Measurements from ENCODE around the gene TOM1L2.

DNA sequence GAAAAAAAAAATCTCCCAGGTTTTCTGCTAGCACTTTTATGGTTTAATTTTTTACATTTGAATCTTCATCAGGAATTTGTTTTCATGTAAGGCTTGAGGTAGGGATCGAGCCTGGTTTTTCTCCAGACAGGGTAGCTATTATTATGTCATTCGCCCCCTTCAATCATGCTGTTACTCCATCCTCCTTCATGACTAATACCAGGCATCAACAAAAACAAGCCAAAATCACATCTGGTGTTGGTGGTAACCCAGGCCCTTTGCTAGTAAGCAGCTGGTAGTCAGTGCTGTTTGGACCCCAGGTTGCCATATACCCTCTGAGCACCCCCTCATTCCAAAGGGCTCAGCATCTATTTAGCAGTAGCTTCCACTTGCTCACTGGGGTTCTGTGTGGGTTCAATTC, 30.0 kb upstream of the TOM1L2 start:
- TF ChIP-seq, protein P1, sequence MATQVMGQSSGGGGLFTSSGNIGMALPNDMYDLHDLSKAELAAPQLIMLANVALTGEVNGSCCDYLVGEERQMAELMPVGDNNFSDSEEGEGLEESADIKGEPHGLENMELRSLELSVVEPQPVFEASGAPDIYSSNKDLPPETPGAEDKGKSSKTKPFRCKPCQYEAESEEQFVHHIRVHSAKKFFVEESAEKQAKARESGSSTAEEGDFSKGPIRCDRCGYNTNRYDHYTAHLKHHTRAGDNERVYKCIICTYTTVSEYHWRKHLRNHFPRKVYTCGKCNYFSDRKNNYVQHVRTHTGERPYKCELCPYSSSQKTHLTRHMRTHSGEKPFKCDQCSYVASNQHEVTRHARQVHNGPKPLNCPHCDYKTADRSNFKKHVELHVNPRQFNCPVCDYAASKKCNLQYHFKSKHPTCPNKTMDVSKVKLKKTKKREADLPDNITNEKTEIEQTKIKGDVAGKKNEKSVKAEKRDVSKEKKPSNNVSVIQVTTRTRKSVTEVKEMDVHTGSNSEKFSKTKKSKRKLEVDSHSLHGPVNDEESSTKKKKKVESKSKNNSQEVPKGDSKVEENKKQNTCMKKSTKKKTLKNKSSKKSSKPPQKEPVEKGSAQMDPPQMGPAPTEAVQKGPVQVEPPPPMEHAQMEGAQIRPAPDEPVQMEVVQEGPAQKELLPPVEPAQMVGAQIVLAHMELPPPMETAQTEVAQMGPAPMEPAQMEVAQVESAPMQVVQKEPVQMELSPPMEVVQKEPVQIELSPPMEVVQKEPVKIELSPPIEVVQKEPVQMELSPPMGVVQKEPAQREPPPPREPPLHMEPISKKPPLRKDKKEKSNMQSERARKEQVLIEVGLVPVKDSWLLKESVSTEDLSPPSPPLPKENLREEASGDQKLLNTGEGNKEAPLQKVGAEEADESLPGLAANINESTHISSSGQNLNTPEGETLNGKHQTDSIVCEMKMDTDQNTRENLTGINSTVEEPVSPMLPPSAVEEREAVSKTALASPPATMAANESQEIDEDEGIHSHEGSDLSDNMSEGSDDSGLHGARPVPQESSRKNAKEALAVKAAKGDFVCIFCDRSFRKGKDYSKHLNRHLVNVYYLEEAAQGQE (IDR thresholded peaks at IDR 0.05; ENCODE audit: borderline replicate concordance), result no peak
- TF ChIP-seq TAF1 (IDR thresholded peaks at IDR 0.05; ENCODE audit: low read depth) (no peak), EZH2 (IDR thresholded peaks at IDR 0.05; ENCODE audit: borderline replicate concordance, insufficient read depth, low read length, poor library complexity, severe bottlenecking) (no peak), MXI1 (conservative IDR thresholded peaks at IDR 0.05; ENCODE audit: poor library complexity, severe bottlenecking) (no peak), RAD21 (conservative IDR thresholded peaks at IDR 0.05) (no peak)
- TF ChIP-seq, protein P2, sequence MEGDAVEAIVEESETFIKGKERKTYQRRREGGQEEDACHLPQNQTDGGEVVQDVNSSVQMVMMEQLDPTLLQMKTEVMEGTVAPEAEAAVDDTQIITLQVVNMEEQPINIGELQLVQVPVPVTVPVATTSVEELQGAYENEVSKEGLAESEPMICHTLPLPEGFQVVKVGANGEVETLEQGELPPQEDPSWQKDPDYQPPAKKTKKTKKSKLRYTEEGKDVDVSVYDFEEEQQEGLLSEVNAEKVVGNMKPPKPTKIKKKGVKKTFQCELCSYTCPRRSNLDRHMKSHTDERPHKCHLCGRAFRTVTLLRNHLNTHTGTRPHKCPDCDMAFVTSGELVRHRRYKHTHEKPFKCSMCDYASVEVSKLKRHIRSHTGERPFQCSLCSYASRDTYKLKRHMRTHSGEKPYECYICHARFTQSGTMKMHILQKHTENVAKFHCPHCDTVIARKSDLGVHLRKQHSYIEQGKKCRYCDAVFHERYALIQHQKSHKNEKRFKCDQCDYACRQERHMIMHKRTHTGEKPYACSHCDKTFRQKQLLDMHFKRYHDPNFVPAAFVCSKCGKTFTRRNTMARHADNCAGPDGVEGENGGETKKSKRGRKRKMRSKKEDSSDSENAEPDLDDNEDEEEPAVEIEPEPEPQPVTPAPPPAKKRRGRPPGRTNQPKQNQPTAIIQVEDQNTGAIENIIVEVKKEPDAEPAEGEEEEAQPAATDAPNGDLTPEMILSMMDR (IDR thresholded peaks at IDR 0.05; ENCODE audit: poor library complexity, severe bottlenecking), result no peak

Measured in neural cell (in vitro differentiated cells).